Right atrium auricular region (tissue), 2 donors: ENCODE data around the gene ZMYM1. TPM values are rescaled to one million over a fixed set of nuclear protein-coding genes. Genes with fewer than 3 reads are reported as not detected.
"Not testable (repeated sequence)": the region's sequence is repeated elsewhere in the genome, so short reads cannot be mapped to it uniquely, and the experiment has no call there.

Experiments
- DNase-seq: peaks from one replicate; pipeline ENCODE4 v3.0.0-alpha.2; 2019; ENCODE audit warnings: low spot score
- H3K27ac ChIP-seq, 2 donors: fragments of 200-600 bp; sonication (generic); 1 replicate in 1 of 2; 2 replicates in 1 of 2; pipeline ENCODE4 v1.5.1; 2016 to 2019
- H3K27me3 ChIP-seq, 2 donors: fragments of 200-600 bp; sonication (generic); one replicate each; pipeline versions ENCODE4 v1.5.1 to v1.6.0; 2017 to 2019
- H3K36me3 ChIP-seq: fragments of 200-600 bp; sonication (generic); one replicate; pipeline ENCODE4 v1.5.1; 2016
- H3K4me1 ChIP-seq, 2 donors: fragments of 200-600 bp; sonication (generic); one replicate each; pipeline versions ENCODE4 v1.5.1 to v1.6.0; 2017 to 2019
- H3K4me3 ChIP-seq, 2 donors: fragments of 200-600 bp; sonication (generic); 1 replicate in 1 of 2; 2 replicates in 1 of 2; pipeline ENCODE4 v1.5.1; 2017 to 2019; ENCODE audit warnings: mild to moderate bottlenecking in 1 of 2, moderate library complexity in 1 of 2
- H3K9me3 ChIP-seq, 2 donors: fragments of 200-600 bp; sonication (generic); one replicate each; pipeline ENCODE4 v1.5.1; 2019
- CTCF ChIP-seq, 2 donors: fragments of 200-600 bp; sonication (generic); IDR thresholded peaks; one replicate each; pipeline ENCODE4 v1.5.1; 2019; ENCODE audit warnings: antibody characterized with exemption in 2 of 2
- total RNA-seq, 2 donors: library from RNA; depleted of rRNA; stranded (reverse); fragments of >200 nt; gene quantifications; one replicate each; pipeline ENCODE4 v1.1.0, GENCODE V29; 2016

The ZMYM1 gene
- total RNA-seq, 2 donors from 2014 or later, result 3.6 to 4.0 TPM

GRCh38 chr1:35062518-35063196 lies 16.5 kb upstream of the ZMYM1 start:
- Histone ChIP-seq H3K4me1 (no peaks in the 10 kb centered on the region), H3K4me3 (no peak overlapping the region), H3K36me3 (no peaks in the 10 kb centered on the region), H3K27me3 (no peaks in the 10 kb centered on the region), H3K9me3 (peaks cover 0 to 6% of the 10 kb centered on the region in 2 donors), H3K27ac (no peak overlapping the region)
- DNase-seq, result no peak
- no peak for TF ChIP-seq CTCF (IDR thresholded peaks at IDR 0.05)

DNA sequence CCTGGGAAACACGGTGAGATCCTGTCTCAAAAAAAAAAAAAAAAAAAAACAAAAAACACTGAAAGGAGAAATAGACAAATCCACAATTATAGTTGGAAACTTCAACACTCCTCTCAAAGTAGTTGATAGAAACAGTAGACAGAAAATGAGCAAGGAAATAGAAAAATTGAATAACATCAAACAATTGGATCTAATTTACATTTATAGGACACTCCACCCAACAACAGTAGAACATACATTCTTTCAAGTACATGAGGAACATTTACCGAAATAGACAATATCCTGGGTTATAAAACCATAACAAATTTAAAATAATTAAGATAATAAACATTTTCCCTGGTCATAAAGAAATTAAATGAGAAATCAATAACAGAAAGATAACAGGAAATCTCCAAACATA lies 14.9 kb upstream of the ZMYM1 start:
- H3K36me3 ChIP-seq, result no peaks in the 10 kb centered on the region
- H3K27ac ChIP-seq, result no peak overlapping the region
- peaks cover 0 to 6% of the 10 kb centered on the region in 2 donors for H3K9me3 ChIP-seq
- no peaks in the 10 kb centered on the region for H3K4me1 ChIP-seq
- H3K27me3 ChIP-seq, result no peaks in the 10 kb centered on the region
- no peak overlapping the region for H3K4me3 ChIP-seq
- no peak for DNase-seq
- TF ChIP-seq CTCF (IDR thresholded peaks at IDR 0.05), result no peak

- TF ChIP-seq CTCF (IDR thresholded peaks at IDR 0.05), result no peak
- no peaks in the 10 kb centered on the region for H3K4me1 ChIP-seq
- no peak for DNase-seq
These were observed 9.4 kb upstream of the ZMYM1 start for GRCh38 chr1:35069746-35070145.

GRCh38 chr1:35073265-35073811 lies 5.8 kb upstream of the ZMYM1 start:
- Histone ChIP-seq H3K4me3 (no peak overlapping the region), H3K27ac (no peak overlapping the region), H3K27me3 (no peaks in the 10 kb centered on the region), H3K9me3 (peaks cover 0 to 9% of the 10 kb centered on the region in 2 donors), H3K4me1 (no peaks in the 10 kb centered on the region), H3K36me3 (no peaks in the 10 kb centered on the region)
- no peak for TF ChIP-seq CTCF (IDR thresholded peaks at IDR 0.05)
- DNase-seq, result no peak

More at GRCh38 chr1:35069746-35070145, 9.4 kb upstream of the ZMYM1 start:
- H3K9me3 ChIP-seq, result peaks cover 0 to 9% of the 10 kb centered on the region in 2 donors
- H3K4me3 ChIP-seq, result no peak overlapping the region
- H3K36me3 ChIP-seq, result no peaks in the 10 kb centered on the region
- no peak overlapping the region for H3K27ac ChIP-seq
- no peaks in the 10 kb centered on the region for H3K27me3 ChIP-seq

- H3K27me3 ChIP-seq, H3K36me3 ChIP-seq, DNase-seq, H3K27ac ChIP-seq, H3K9me3 ChIP-seq, H3K4me3 ChIP-seq: not testable (repeated sequence)
- peaks cover 0 to 13% of the 10 kb centered on the region in 2 donors for H3K4me1 ChIP-seq
These were observed 2.8 kb upstream of the ZMYM1 start for GRCh38 chr1:35076426-35076825.

GRCh38 chr1:35080171-35080854 lies 1.1 kb downstream of the ZMYM1 start:
- no peak for TF ChIP-seq CTCF (IDR thresholded peaks at IDR 0.05)

More at GRCh38 chr1:35080171-35080854, 1.1 kb downstream of the ZMYM1 start:
- Histone ChIP-seq H3K9me3 (no peaks in the 10 kb centered on the region), H3K27me3 (no peaks in the 10 kb centered on the region), H3K4me1 (peaks cover 0 to 13% of the 10 kb centered on the region in 2 donors), H3K4me3 (peak overlapping the region; percentile 70 to 78), H3K27ac (no peak overlapping the region), H3K36me3 (no peaks in the 10 kb centered on the region)
- no peak for DNase-seq
